ENCODE measurements around the gene VGLL4.
"Not testable (repeated sequence)": the region's sequence is repeated elsewhere in the genome, so short reads cannot be mapped to it uniquely, and the experiment has no call there.

The VGLL4 gene

GRCh38 chr3:11643605-11644087, at the start of gene VGLL4:
TSS of gene VGLL4 (minus strand) at chr3:11643915. CDS start at chr3:11643518, 397 bp downstream.
- DNase-seq (ENCODE audit: low read depth in 2 of 2, low spot score in 1 of 2) = peak; percentile 13 to 39

- no peak for DNase-seq (ENCODE audit: low read depth in 2 of 2, low spot score in 1 of 2)
These were observed 48.8 kb upstream of the VGLL4 start for GRCh38 chr3:11692532-11692813.

- DNase-seq (ENCODE audit: low read depth in 2 of 2, low spot score in 1 of 2) = no peak
These were observed 48.2 kb upstream of the VGLL4 start for GRCh38 chr3:11691767-11692531.

GRCh38 chr3:11690863-11691766, 47.4 kb upstream of the VGLL4 start:
- DNase-seq (ENCODE audit: low read depth in 2 of 2, low spot score in 1 of 2) = no peak

GRCh38 chr3:11689749-11690148, 46.0 kb upstream of the VGLL4 start:
- DNase-seq (ENCODE audit: low read depth in 2 of 2, low spot score in 1 of 2) = no peak

GRCh38 chr3:11684980-11685379, 41.3 kb upstream of the VGLL4 start:
- not testable (repeated sequence) for DNase-seq (ENCODE audit: low read depth in 2 of 2, low spot score in 1 of 2)

GRCh38 chr3:11680509-11680908, 36.8 kb upstream of the VGLL4 start:
- no peak for DNase-seq (ENCODE audit: low read depth in 2 of 2, low spot score in 1 of 2)

- no peak for DNase-seq (ENCODE audit: low read depth in 2 of 2, low spot score in 1 of 2)
These were observed 36.2 kb upstream of the VGLL4 start for GRCh38 chr3:11679964-11680363.

GRCh38 chr3:11672363-11672762, 28.6 kb upstream of the VGLL4 start:
- DNase-seq (ENCODE audit: low read depth in 2 of 2, low spot score in 1 of 2) = no peak

GRCh38 chr3:11671648-11672100, 28.0 kb upstream of the VGLL4 start:
- DNase-seq (ENCODE audit: low read depth in 2 of 2, low spot score in 1 of 2) = no peak

GRCh38 chr3:11668243-11669235, 24.8 kb upstream of the VGLL4 start:
- DNase-seq (ENCODE audit: low read depth in 2 of 2, low spot score in 1 of 2) = no peak

GRCh38 chr3:11665331-11665730, 21.6 kb upstream of the VGLL4 start:
- DNase-seq (ENCODE audit: low read depth in 2 of 2, low spot score in 1 of 2) = no peak

GRCh38 chr3:11662392-11662990, 18.8 kb upstream of the VGLL4 start:
- no peak for DNase-seq (ENCODE audit: low read depth in 2 of 2, low spot score in 1 of 2)

GRCh38 chr3:11661827-11662226, 18.1 kb upstream of the VGLL4 start:
- no peak for DNase-seq (ENCODE audit: low read depth in 2 of 2, low spot score in 1 of 2)

- no peak for DNase-seq (ENCODE audit: low read depth in 2 of 2, low spot score in 1 of 2)
These were observed 17.4 kb upstream of the VGLL4 start for GRCh38 chr3:11661052-11661656.

- DNase-seq (ENCODE audit: low read depth in 2 of 2, low spot score in 1 of 2) = no peak
These were observed 16.5 kb upstream of the VGLL4 start for GRCh38 chr3:11660242-11660641.

GRCh38 chr3:11658180-11658579, 14.5 kb upstream of the VGLL4 start:
- no peak for DNase-seq (ENCODE audit: low read depth in 2 of 2, low spot score in 1 of 2)

- DNase-seq (ENCODE audit: low read depth in 2 of 2, low spot score in 1 of 2) = no peak
These were observed 11.6 kb upstream of the VGLL4 start for GRCh38 chr3:11655196-11655928.

GRCh38 chr3:11654166-11654565, 10.5 kb upstream of the VGLL4 start:
- no peak for DNase-seq (ENCODE audit: low read depth in 2 of 2, low spot score in 1 of 2)

Measured in stimulated activated CD8-positive, alpha-beta memory T cell treated with anti-CD3 and anti-CD28 coated beads, Interleukin-4, amount 100 ng/mL, for 1 hour (primary cell).